Neural progenitor cell (in vitro differentiated cells): ENCODE data around the gene GLI2. TPM values are rescaled to one million over a fixed set of nuclear protein-coding genes. Genes with fewer than 3 reads are reported as not detected.
A peak's percentile ranks its signal among the peaks of the same experiment; 100 is the strongest.

Source experiments
- DNase-seq: peaks from one replicate; pipeline ENCODE4 v3.0.0-alpha.2; 2016; ENCODE audit warnings: low spot score
- H2AFZ ChIP-seq: fragments of 200-600 bp; sonication (generic); replicated peaks from 2 replicates; pipeline ENCODE4 v1.6.1; 2016; ENCODE audit warnings: antibody characterized with exemption
- H3F3A ChIP-seq: fragments of 200-600 bp; sonication (generic); 2 replicates; pipeline ENCODE4 v1.6.1; 2016; ENCODE audit warnings: antibody characterized with exemption, low read depth
- H3K27ac ChIP-seq: fragments of 200-600 bp; sonication (generic); 2 replicates; pipeline ENCODE4 v1.5.1; 2016; ENCODE audit warnings: mild to moderate bottlenecking
- H3K27me3 ChIP-seq: fragments of 200-600 bp; sonication (generic); 2 replicates; pipeline ENCODE4 v1.6.1; 2016; ENCODE audit warnings: mild to moderate bottlenecking, moderate library complexity
- H3K36me3 ChIP-seq: fragments of 200-600 bp; sonication (generic); 2 replicates; pipeline ENCODE4 v1.5.1; 2016
- H3K4me1 ChIP-seq: fragments of 200-600 bp; sonication (generic); 2 replicates; pipeline ENCODE4 v1.6.1; 2016; ENCODE audit warnings: mixed run types
- H3K4me2 ChIP-seq: fragments of 200-600 bp; sonication (generic); 2 replicates; pipeline ENCODE4 v1.6.1; 2016
- H3K4me3 ChIP-seq: fragments of 200-600 bp; sonication (generic); 2 replicates; pipeline ENCODE4 v1.5.1; 2016
- H3K79me2 ChIP-seq: fragments of 200-600 bp; sonication (generic); 2 replicates; pipeline ENCODE4 v1.6.1; 2016; ENCODE audit warnings: low read depth
- H3K9ac ChIP-seq: fragments of 200-600 bp; sonication (generic); 2 replicates; pipeline ENCODE4 v1.6.1; 2016
- H3K9me3 ChIP-seq: fragments of 200-600 bp; sonication (generic); 2 replicates; pipeline ENCODE4 v1.5.1; 2016; ENCODE audit warnings: low read depth
- H4K20me1 ChIP-seq: fragments of 200-600 bp; sonication (generic); 2 replicates; pipeline ENCODE4 v1.6.1; 2016; ENCODE audit warnings: low read depth
- H3K27ac Mint-ChIP-seq: 3 replicates; pipeline ENCODE4 v1.8.0; 2021; ENCODE audit warnings: mixed read lengths
- H3K27me3 Mint-ChIP-seq: 2 replicates; pipeline ENCODE4 v1.8.0; 2022; ENCODE audit warnings: low read depth, mild to moderate bottlenecking, inconsistent platforms, moderate library complexity, mixed read lengths; ENCODE audit not compliant: insufficient read depth
- H3K36me3 Mint-ChIP-seq: 3 replicates; pipeline ENCODE4 v1.8.0; 2021; ENCODE audit warnings: mixed read lengths
- H3K4me1 Mint-ChIP-seq: 3 replicates; pipeline ENCODE4 v1.8.0; 2021; ENCODE audit warnings: mixed read lengths
- H3K4me3 Mint-ChIP-seq: 3 replicates; pipeline ENCODE4 v1.8.0; 2021; ENCODE audit warnings: mild to moderate bottlenecking, moderate library complexity, mixed read lengths
- H3K9me3 Mint-ChIP-seq: 3 replicates; pipeline ENCODE4 v1.8.0; 2020; ENCODE audit warnings: mixed read lengths
- CTCF ChIP-seq: fragments of 200-600 bp; sonication (generic); IDR thresholded peaks from 2 replicates; pipeline ENCODE4 v1.5.1; 2017; ENCODE audit warnings: antibody characterized with exemption, mild to moderate bottlenecking
- EZH2 ChIP-seq: fragments of 200-600 bp; sonication (generic); IDR thresholded peaks from 2 replicates; pipeline ENCODE4 v1.6.1; 2017; ENCODE audit warnings: antibody characterized with exemption, mild to moderate bottlenecking, moderate library complexity
- EZH2phosphoT487 ChIP-seq: fragments of 200-600 bp; sonication (generic); IDR thresholded peaks from 2 replicates; pipeline ENCODE4 v1.6.1; 2017; ENCODE audit warnings: antibody characterized with exemption
- total RNA-seq: library from RNA; depleted of rRNA; stranded (reverse); fragments of >200 nt; gene quantifications from 2 replicates; pipeline ENCODE4 v1.2.3, GENCODE V29; 2015; ENCODE audit warnings: low replicate concordance

Gene GLI2
- total RNA-seq, 1 donor from 2014 or later = 9.4 TPM

GRCh38 chr2:120780402-120780801, 44.7 kb downstream of the GLI2 start:
- Histone ChIP-seq H3K27ac (no peak overlapping the region), H2AFZ (no peak overlapping the region), H3K27me3 (no peaks in the 10 kb centered on the region), H3K9ac (no peak overlapping the region), H3K36me3 (no peaks in the 10 kb centered on the region), H3K4me3 (no peak overlapping the region), H4K20me1 (peaks cover 100% of the 10 kb centered on the region), H3K4me1 (peaks cover 35% of the 10 kb centered on the region), H3K79me2 (peaks cover 99% of the 10 kb centered on the region), H3F3A (peaks cover 15% of the 10 kb centered on the region), H3K9me3 (no peaks in the 10 kb centered on the region), H3K4me2 (no peak overlapping the region)
- no peak for DNase-seq
- Mint-ChIP-seq H3K36me3 (peaks cover 2% of the 10 kb centered on the region), H3K9me3 (no peaks in the 10 kb centered on the region), H3K4me3 (no peak overlapping the region), H3K27ac (peak overlapping the region; percentile 91), H3K4me1 (peaks cover 57% of the 10 kb centered on the region), H3K27me3 (no peaks in the 10 kb centered on the region)
- TF ChIP-seq EZH2 = no peak
- no peak for TF ChIP-seq CTCF
- no peak for TF ChIP-seq EZH2phosphoT487

GRCh38 chr2:120783371-120783791, 47.7 kb downstream of the GLI2 start:
- Mint-ChIP-seq H3K4me3 (no peak overlapping the region), H3K9me3 (no peaks in the 10 kb centered on the region), H3K4me1 (peaks cover 76% of the 10 kb centered on the region), H3K27me3 (no peaks in the 10 kb centered on the region), H3K36me3 (peaks cover 2% of the 10 kb centered on the region), H3K27ac (peak overlapping the region; percentile 91)
- Histone ChIP-seq H4K20me1 (peaks cover 100% of the 10 kb centered on the region), H3K9ac (no peak overlapping the region), H3K4me1 (peaks cover 65% of the 10 kb centered on the region), H3K79me2 (peaks cover 93% of the 10 kb centered on the region), H3K4me2 (peak overlapping the region; percentile 62), H3K27me3 (no peaks in the 10 kb centered on the region), H3K27ac (no peak overlapping the region), H2AFZ (no peak overlapping the region), H3F3A (peaks cover 44% of the 10 kb centered on the region), H3K9me3 (no peaks in the 10 kb centered on the region), H3K36me3 (no peaks in the 10 kb centered on the region), H3K4me3 (peak overlapping the region; percentile 15)
- TF ChIP-seq CTCF (no peak), EZH2phosphoT487 (no peak)
- DNase-seq = peak; percentile 80

GRCh38 chr2:120783969-120784372, 48.3 kb downstream of the GLI2 start:
- H3K27me3 ChIP-seq = no peaks in the 10 kb centered on the region
- H3K9ac ChIP-seq = no peak overlapping the region
- no peak overlapping the region for H3K4me3 ChIP-seq
- H3K27ac ChIP-seq = no peak overlapping the region
- no peak overlapping the region for H2AFZ ChIP-seq
- DNase-seq = no peak
- H4K20me1 ChIP-seq = peaks cover 100% of the 10 kb centered on the region
- Mint-ChIP-seq H3K4me3 (no peak overlapping the region), H3K27me3 (no peaks in the 10 kb centered on the region), H3K4me1 (peaks cover 74% of the 10 kb centered on the region), H3K27ac (peak overlapping the region; percentile 91), H3K36me3 (peaks cover 2% of the 10 kb centered on the region), H3K9me3 (no peaks in the 10 kb centered on the region)
- no peaks in the 10 kb centered on the region for H3K9me3 ChIP-seq
- peaks cover 49% of the 10 kb centered on the region for H3F3A ChIP-seq
- H3K4me1 ChIP-seq = peaks cover 70% of the 10 kb centered on the region
- H3K36me3 ChIP-seq = no peaks in the 10 kb centered on the region
- H3K4me2 ChIP-seq = peak overlapping the region; percentile 62
- H3K79me2 ChIP-seq = peaks cover 93% of the 10 kb centered on the region
- TF ChIP-seq EZH2 (no peak), CTCF (no peak)
